ENCODE measurements around the gene DHRS9.

The DHRS9 gene

GRCh38 chr2:169065864-169066517, 3.4 kb upstream of the DHRS9 start:
- no peak overlapping the region for H3K9ac ChIP-seq (ENCODE audit: low read length)
- no peak overlapping the region for H3K27ac ChIP-seq (ENCODE audit: low read length)
- no peaks in the 10 kb centered on the region for H3K79me2 ChIP-seq (ENCODE audit: low read length)
- no peaks in the 10 kb centered on the region for H3F3A ChIP-seq (ENCODE audit: insufficient read depth, low read length)
- no peak for DNase-seq
- no peaks in the 10 kb centered on the region for H3K27me3 ChIP-seq (replicated peaks; ENCODE audit: insufficient read depth, low read length)
- no peak overlapping the region for H3K4me2 ChIP-seq (ENCODE audit: low read depth, low read length)
- no peaks in the 10 kb centered on the region for H3K9me3 ChIP-seq (replicated peaks; ENCODE audit: insufficient read depth, low read length)
- H3K4me3 ChIP-seq (ENCODE audit: low read length): no peak overlapping the region
- H3K36me3 ChIP-seq (replicated peaks; ENCODE audit: insufficient read depth, low read length): no peaks in the 10 kb centered on the region
- no peaks in the 10 kb centered on the region for H3K4me1 ChIP-seq (ENCODE audit: low read length)
- no peaks in the 10 kb centered on the region for H3K9me2 ChIP-seq (replicated peaks; ENCODE audit: insufficient read depth, low read length)
- H2AFZ ChIP-seq (ENCODE audit: low read length): no peak overlapping the region
- TF ChIP-seq EZH2 (optimal IDR thresholded peaks at IDR 0.05; ENCODE audit: low read depth, low read length): no peak
- no peak for TF ChIP-seq EZH2phosphoT487 (IDR thresholded peaks at IDR 0.05; ENCODE audit: low read length)
- TF ChIP-seq, protein P1, sequence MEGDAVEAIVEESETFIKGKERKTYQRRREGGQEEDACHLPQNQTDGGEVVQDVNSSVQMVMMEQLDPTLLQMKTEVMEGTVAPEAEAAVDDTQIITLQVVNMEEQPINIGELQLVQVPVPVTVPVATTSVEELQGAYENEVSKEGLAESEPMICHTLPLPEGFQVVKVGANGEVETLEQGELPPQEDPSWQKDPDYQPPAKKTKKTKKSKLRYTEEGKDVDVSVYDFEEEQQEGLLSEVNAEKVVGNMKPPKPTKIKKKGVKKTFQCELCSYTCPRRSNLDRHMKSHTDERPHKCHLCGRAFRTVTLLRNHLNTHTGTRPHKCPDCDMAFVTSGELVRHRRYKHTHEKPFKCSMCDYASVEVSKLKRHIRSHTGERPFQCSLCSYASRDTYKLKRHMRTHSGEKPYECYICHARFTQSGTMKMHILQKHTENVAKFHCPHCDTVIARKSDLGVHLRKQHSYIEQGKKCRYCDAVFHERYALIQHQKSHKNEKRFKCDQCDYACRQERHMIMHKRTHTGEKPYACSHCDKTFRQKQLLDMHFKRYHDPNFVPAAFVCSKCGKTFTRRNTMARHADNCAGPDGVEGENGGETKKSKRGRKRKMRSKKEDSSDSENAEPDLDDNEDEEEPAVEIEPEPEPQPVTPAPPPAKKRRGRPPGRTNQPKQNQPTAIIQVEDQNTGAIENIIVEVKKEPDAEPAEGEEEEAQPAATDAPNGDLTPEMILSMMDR (IDR thresholded peaks at IDR 0.05; ENCODE audit: low read length): no peak
- H4K20me1 ChIP-seq (ENCODE audit: insufficient read depth, low read length): no peaks in the 10 kb centered on the region

DNA sequence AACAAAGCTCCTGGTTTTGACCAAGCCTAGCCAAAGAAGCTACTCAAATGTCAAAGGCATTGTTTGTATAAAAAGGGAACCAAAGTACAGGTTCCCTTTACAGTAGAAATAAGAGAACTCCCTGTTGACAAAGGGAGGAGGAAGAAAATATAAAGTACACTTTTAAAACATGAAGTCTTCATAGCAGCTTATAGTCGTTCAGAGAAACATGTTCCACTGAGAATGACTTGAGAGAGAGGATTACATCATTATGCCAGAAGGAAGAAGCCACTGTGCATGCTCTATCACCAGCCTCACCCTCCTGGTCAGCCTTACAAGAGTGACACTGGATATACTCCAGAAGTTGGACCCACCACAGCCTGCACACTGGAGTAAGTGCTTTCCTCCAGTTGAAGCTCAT, 2.5 kb upstream of the DHRS9 start:
- Histone ChIP-seq H3K9me2 (replicated peaks; ENCODE audit: insufficient read depth, low read length) (no peaks in the 10 kb centered on the region), H3K79me2 (ENCODE audit: low read length) (no peaks in the 10 kb centered on the region), H3K27ac (ENCODE audit: low read length) (no peak overlapping the region), H3K9me3 (replicated peaks; ENCODE audit: insufficient read depth, low read length) (no peaks in the 10 kb centered on the region), H3K27me3 (replicated peaks; ENCODE audit: insufficient read depth, low read length) (no peaks in the 10 kb centered on the region), H2AFZ (ENCODE audit: low read length) (no peak overlapping the region), H3K4me2 (ENCODE audit: low read depth, low read length) (no peak overlapping the region), H3K4me1 (ENCODE audit: low read length) (peaks cover 7% of the 10 kb centered on the region), H3K36me3 (replicated peaks; ENCODE audit: insufficient read depth, low read length) (no peaks in the 10 kb centered on the region), H4K20me1 (ENCODE audit: insufficient read depth, low read length) (no peaks in the 10 kb centered on the region), H3K9ac (ENCODE audit: low read length) (no peak overlapping the region), H3K4me3 (ENCODE audit: low read length) (no peak overlapping the region), H3F3A (ENCODE audit: insufficient read depth, low read length) (peaks cover under 1% of the 10 kb centered on the region; the same call in 1 of the 2 replicates)
- TF ChIP-seq EZH2 (optimal IDR thresholded peaks at IDR 0.05; ENCODE audit: low read depth, low read length): no peak
- TF ChIP-seq, protein P1 (IDR thresholded peaks at IDR 0.05; ENCODE audit: low read length): no peak
- no peak for TF ChIP-seq EZH2phosphoT487 (IDR thresholded peaks at IDR 0.05; ENCODE audit: low read length)
- no peak for DNase-seq

DNA sequence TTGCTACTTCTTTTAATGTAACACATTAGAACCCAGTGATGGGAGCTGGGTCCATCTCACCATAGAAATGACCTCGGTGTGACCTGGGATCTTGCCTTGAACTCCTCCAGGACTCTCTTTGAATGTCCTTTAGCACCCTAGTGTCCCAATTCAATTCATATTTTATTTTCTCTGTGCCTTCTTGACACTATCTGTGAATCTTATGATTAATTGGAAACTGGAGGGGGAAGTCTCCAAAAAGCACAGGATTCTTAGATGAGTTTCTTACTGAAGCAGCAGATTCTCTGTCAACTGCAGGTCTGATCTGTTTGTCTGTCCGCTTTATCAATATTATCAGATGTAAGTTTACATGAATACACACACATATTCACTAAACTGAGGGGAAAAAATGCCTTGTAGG, 470 bp downstream of the DHRS9 start:
- no peaks in the 10 kb centered on the region for H4K20me1 ChIP-seq (ENCODE audit: insufficient read depth, low read length)
- H3K9me3 ChIP-seq (replicated peaks; ENCODE audit: insufficient read depth, low read length): no peaks in the 10 kb centered on the region
- H3K36me3 ChIP-seq (replicated peaks; ENCODE audit: insufficient read depth, low read length): no peaks in the 10 kb centered on the region
- DNase-seq: no peak
- H3K4me3 ChIP-seq (ENCODE audit: low read length): no peak overlapping the region
- H3K27ac ChIP-seq (ENCODE audit: low read length): no peak overlapping the region
- H3K4me1 ChIP-seq (ENCODE audit: low read length): peaks cover 19% of the 10 kb centered on the region
- H3K79me2 ChIP-seq (ENCODE audit: low read length): no peaks in the 10 kb centered on the region
- H3K9ac ChIP-seq (ENCODE audit: low read length): no peak overlapping the region
- TF ChIP-seq EZH2phosphoT487 (IDR thresholded peaks at IDR 0.05; ENCODE audit: low read length): no peak
- H2AFZ ChIP-seq (ENCODE audit: low read length): no peak overlapping the region
- H3K9me2 ChIP-seq (replicated peaks; ENCODE audit: insufficient read depth, low read length): no peaks in the 10 kb centered on the region
- no peaks in the 10 kb centered on the region for H3K27me3 ChIP-seq (replicated peaks; ENCODE audit: insufficient read depth, low read length)
- no peak overlapping the region for H3K4me2 ChIP-seq (ENCODE audit: low read depth, low read length)
- H3F3A ChIP-seq (ENCODE audit: insufficient read depth, low read length): peaks cover 14% of the 10 kb centered on the region; the same call in 1 of the 2 replicates

DNA sequence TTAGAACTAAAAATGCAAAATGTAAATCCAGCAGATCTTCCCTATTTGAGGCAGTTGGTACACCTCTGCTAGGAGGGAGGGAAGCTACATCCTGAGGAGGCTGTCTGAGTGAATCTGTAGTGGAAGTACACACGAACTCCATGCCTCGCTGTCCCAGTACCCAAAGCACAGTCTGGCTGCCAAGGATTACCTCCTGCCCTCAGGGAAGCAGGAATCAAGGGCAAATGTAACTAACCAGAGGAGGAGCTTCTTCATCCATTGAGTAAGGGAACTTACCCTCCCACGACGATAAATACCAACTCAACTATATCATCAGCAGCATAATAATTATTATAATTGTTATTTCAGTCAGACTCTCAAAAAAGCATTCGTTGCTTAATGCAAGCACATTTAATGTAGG, 2.1 kb downstream of the DHRS9 start:
- H4K20me1 ChIP-seq (ENCODE audit: insufficient read depth, low read length): no peaks in the 10 kb centered on the region
- H3F3A ChIP-seq (ENCODE audit: insufficient read depth, low read length): peaks cover 14% of the 10 kb centered on the region; the same call in 1 of the 2 replicates
- H3K4me3 ChIP-seq (ENCODE audit: low read length): no peak overlapping the region
- no peaks in the 10 kb centered on the region for H3K9me3 ChIP-seq (replicated peaks; ENCODE audit: insufficient read depth, low read length)
- peaks cover 19% of the 10 kb centered on the region for H3K4me1 ChIP-seq (ENCODE audit: low read length)
- no peaks in the 10 kb centered on the region for H3K9me2 ChIP-seq (replicated peaks; ENCODE audit: insufficient read depth, low read length)
- no peaks in the 10 kb centered on the region for H3K79me2 ChIP-seq (ENCODE audit: low read length)
- H3K27me3 ChIP-seq (replicated peaks; ENCODE audit: insufficient read depth, low read length): no peaks in the 10 kb centered on the region
- peak overlapping the region; percentile 65; the same call in 1 of the 2 replicates for H3K4me2 ChIP-seq (ENCODE audit: low read depth, low read length)
- H2AFZ ChIP-seq (ENCODE audit: low read length): no peak overlapping the region
- no peak overlapping the region for H3K9ac ChIP-seq (ENCODE audit: low read length)
- H3K27ac ChIP-seq (ENCODE audit: low read length): peak overlapping the region; percentile 69; the same call in 1 of the 2 replicates
- DNase-seq: no peak
- H3K36me3 ChIP-seq (replicated peaks; ENCODE audit: insufficient read depth, low read length): no peaks in the 10 kb centered on the region
- no peak for TF ChIP-seq EZH2 (optimal IDR thresholded peaks at IDR 0.05; ENCODE audit: low read depth, low read length)
